Measurements from ENCODE around the gene RHOBTB1.

The RHOBTB1 gene

DNA sequence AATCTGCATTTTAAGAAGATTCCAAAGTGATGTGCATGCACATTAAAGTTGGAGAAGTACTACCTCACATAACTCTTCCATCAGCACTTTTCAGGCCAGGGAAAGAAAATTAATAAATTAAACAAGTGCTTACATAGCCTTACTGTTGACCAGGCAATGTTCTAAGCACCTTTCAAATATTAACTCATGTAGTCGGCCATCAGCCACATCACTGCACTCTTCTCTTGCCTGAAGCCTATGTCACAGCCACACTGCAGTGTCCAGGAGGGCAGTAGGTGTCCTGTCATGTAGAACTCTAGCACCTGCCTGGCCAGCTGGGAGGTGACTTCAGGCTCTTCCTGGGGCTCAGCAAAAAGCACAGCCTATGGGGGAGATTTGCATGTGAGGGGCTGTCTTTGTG lies 94.2 kb downstream of the RHOBTB1 start:
- H3K79me2 ChIP-seq (ENCODE audit: insufficient read depth, low read depth), result no peaks in the 10 kb centered on the region
- no peaks in the 10 kb centered on the region for H3K4me1 ChIP-seq (ENCODE audit: low read depth, poor library complexity, severe bottlenecking)
- no peak overlapping the region for H3K27ac ChIP-seq
- no peaks in the 10 kb centered on the region for H3K27me3 ChIP-seq (ENCODE audit: insufficient read depth, low read depth)
- no peaks in the 10 kb centered on the region for H3K36me3 ChIP-seq (ENCODE audit: insufficient read depth)
- H3K9ac ChIP-seq, result no peak overlapping the region
- no peaks in the 10 kb centered on the region for H4K20me1 ChIP-seq (ENCODE audit: insufficient read depth)
- no peak overlapping the region for H3K4me2 ChIP-seq
- H2AFZ ChIP-seq (ENCODE audit: low read depth), result no peak overlapping the region
- no peak overlapping the region for H3K4me3 ChIP-seq (IDR thresholded peaks at IDR 0.05; ENCODE audit: insufficient read depth, low read depth, low read length)
- TF ChIP-seq, protein P1, sequence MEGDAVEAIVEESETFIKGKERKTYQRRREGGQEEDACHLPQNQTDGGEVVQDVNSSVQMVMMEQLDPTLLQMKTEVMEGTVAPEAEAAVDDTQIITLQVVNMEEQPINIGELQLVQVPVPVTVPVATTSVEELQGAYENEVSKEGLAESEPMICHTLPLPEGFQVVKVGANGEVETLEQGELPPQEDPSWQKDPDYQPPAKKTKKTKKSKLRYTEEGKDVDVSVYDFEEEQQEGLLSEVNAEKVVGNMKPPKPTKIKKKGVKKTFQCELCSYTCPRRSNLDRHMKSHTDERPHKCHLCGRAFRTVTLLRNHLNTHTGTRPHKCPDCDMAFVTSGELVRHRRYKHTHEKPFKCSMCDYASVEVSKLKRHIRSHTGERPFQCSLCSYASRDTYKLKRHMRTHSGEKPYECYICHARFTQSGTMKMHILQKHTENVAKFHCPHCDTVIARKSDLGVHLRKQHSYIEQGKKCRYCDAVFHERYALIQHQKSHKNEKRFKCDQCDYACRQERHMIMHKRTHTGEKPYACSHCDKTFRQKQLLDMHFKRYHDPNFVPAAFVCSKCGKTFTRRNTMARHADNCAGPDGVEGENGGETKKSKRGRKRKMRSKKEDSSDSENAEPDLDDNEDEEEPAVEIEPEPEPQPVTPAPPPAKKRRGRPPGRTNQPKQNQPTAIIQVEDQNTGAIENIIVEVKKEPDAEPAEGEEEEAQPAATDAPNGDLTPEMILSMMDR (conservative IDR thresholded peaks at IDR 0.05; ENCODE audit: low read depth, low read length), result no peak

DNA sequence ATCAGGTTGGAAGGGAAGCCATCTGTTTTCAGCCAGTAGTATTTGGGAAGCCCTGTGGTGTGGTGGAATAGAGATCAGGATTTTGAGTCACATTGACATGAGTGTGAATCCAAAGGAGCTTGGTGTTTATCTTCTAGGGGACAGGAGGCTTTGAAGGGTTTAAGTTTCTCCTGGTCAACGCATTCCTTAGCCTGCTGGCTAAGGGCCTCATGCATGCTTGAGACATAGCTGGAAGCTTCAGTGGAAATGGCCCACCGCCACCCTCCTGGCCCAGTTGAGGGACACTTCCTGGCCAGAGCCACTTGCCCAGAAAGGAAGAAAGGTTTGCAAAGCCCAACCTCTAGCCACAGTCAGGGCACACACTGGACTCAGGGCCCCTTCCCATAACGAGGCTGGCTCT lies 94.8 kb downstream of the RHOBTB1 start:
- TF ChIP-seq, protein P1 (conservative IDR thresholded peaks at IDR 0.05; ENCODE audit: low read depth, low read length), result no peak
- Histone ChIP-seq H4K20me1 (ENCODE audit: insufficient read depth) (no peaks in the 10 kb centered on the region), H3K27me3 (ENCODE audit: insufficient read depth, low read depth) (no peaks in the 10 kb centered on the region), H3K4me2 (no peak overlapping the region), H3K4me1 (ENCODE audit: low read depth, poor library complexity, severe bottlenecking) (no peaks in the 10 kb centered on the region), H3K9ac (no peak overlapping the region), H3K27ac (no peak overlapping the region), H2AFZ (ENCODE audit: low read depth) (no peak overlapping the region), H3K36me3 (ENCODE audit: insufficient read depth) (no peaks in the 10 kb centered on the region), H3K79me2 (ENCODE audit: insufficient read depth, low read depth) (no peaks in the 10 kb centered on the region), H3K4me3 (IDR thresholded peaks at IDR 0.05; ENCODE audit: insufficient read depth, low read depth, low read length) (no peak overlapping the region)

DNA sequence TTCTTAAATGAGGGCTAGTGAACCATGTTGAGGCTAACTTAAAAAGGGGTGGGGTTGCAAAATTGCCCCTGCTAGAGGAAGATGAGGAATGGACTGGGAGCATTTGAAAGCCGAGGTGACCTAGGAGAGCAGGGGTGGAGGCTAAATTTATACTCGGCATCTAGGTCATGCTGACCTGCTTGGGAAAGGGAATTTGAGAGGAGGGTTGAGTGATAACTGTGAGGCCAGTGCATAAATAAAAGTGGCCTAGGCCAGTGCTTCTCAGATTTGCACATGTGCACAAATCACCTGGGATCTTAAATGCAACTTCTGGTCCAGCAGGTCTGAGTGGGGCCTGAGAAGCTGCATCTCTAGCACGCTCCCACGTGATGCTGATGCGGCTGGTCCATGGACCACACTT lies 95.3 kb downstream of the RHOBTB1 start:
- TF ChIP-seq, protein P1 (conservative IDR thresholded peaks at IDR 0.05; ENCODE audit: low read depth, low read length), result no peak
- Histone ChIP-seq H3K27ac (no peak overlapping the region), H3K9ac (no peak overlapping the region)

DNA sequence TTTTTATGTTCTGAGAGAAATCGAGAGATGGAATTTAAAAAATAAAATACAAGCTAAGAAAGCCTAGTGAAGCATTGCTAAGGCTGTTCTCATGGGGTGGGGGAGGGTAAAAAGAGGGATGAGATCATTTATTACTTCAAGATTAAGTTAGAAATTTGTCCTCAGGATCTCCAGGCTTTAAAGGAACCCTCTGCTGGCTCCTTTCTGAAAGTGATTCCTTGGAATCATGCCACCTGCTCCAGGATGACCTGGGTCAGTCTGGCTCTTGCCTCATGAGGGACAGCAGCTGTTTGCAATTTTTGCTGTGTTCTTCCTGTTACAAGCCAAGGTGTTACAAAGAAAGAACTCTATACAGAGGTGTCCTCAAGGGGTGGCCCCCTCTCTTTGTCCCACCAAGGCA lies 95.9 kb downstream of the RHOBTB1 start:
- Histone ChIP-seq H3K4me2 (no peak overlapping the region), H3K27ac (no peak overlapping the region), H3K4me3 (IDR thresholded peaks at IDR 0.05; ENCODE audit: insufficient read depth, low read depth, low read length) (no peak overlapping the region), H3K4me1 (ENCODE audit: low read depth, poor library complexity, severe bottlenecking) (no peaks in the 10 kb centered on the region), H2AFZ (ENCODE audit: low read depth) (no peak overlapping the region), H4K20me1 (ENCODE audit: insufficient read depth) (no peaks in the 10 kb centered on the region), H3K36me3 (ENCODE audit: insufficient read depth) (no peaks in the 10 kb centered on the region), H3K27me3 (ENCODE audit: insufficient read depth, low read depth) (no peaks in the 10 kb centered on the region), H3K79me2 (ENCODE audit: insufficient read depth, low read depth) (no peaks in the 10 kb centered on the region), H3K9ac (no peak overlapping the region)
- TF ChIP-seq, protein P1 (conservative IDR thresholded peaks at IDR 0.05; ENCODE audit: low read depth, low read length), result no peak

More for the DNA sequence above, 95.3 kb downstream of the RHOBTB1 start:
- Histone ChIP-seq H3K4me1 (ENCODE audit: low read depth, poor library complexity, severe bottlenecking) (no peaks in the 10 kb centered on the region), H3K79me2 (ENCODE audit: insufficient read depth, low read depth) (no peaks in the 10 kb centered on the region), H4K20me1 (ENCODE audit: insufficient read depth) (no peaks in the 10 kb centered on the region), H3K4me2 (no peak overlapping the region), H3K4me3 (IDR thresholded peaks at IDR 0.05; ENCODE audit: insufficient read depth, low read depth, low read length) (no peak overlapping the region), H3K36me3 (ENCODE audit: insufficient read depth) (no peaks in the 10 kb centered on the region), H3K27me3 (ENCODE audit: insufficient read depth, low read depth) (no peaks in the 10 kb centered on the region), H2AFZ (ENCODE audit: low read depth) (no peak overlapping the region)
